Muscle layer of duodenum (tissue), 2 donors: ENCODE measurements around the gene RRAD.

Experiments
- H3K27ac ChIP-seq: one replicate; pipeline ENCODE4 v1.7.0; 2013; ENCODE audit warnings: mild to moderate bottlenecking, low read length
- H3K27me3 ChIP-seq: one replicate; pipeline ENCODE4 v1.7.0; 2013; ENCODE audit warnings: low read depth, mild to moderate bottlenecking, control low read depth, low read length
- H3K36me3 ChIP-seq, 2 donors: one replicate each; pipeline ENCODE4 v1.7.0; 2013; ENCODE audit warnings: low read length in 2 of 2, control low read depth in 1 of 2, mild to moderate bottlenecking in 1 of 2; ENCODE audit not compliant: insufficient read depth in 2 of 2, control insufficient read depth in 1 of 2
- H3K4me1 ChIP-seq, 2 donors: one replicate each; pipeline ENCODE4 v1.7.0; 2013; ENCODE audit warnings: low read length in 2 of 2, mild to moderate bottlenecking in 2 of 2, control low read depth in 1 of 2, moderate library complexity in 1 of 2; ENCODE audit not compliant: insufficient read depth in 2 of 2, control insufficient read depth in 1 of 2
- H3K4me3 ChIP-seq, 2 donors: one replicate each; pipeline ENCODE4 v1.7.0; 2013; ENCODE audit warnings: low read length in 2 of 2, low read depth in 1 of 2, mild to moderate bottlenecking in 1 of 2
- H3K9me3 ChIP-seq, 2 donors: one replicate each; pipeline ENCODE4 v1.7.0; 2013; ENCODE audit warnings: low read length in 2 of 2, control low read depth in 1 of 2, mild to moderate bottlenecking in 1 of 2; ENCODE audit not compliant: control insufficient read depth in 1 of 2
- donor health status: healthy.

The RRAD gene

GRCh38 chr16:66895689-66895979 is 29.7 kb downstream of the RRAD start:
- Histone ChIP-seq H3K27me3 (no peaks in the 10 kb centered on the region), H3K4me3 (no peak overlapping the region), H3K27ac (peak overlapping the region; percentile 14), H3K4me1 (peaks cover 12 to 23% of the 10 kb centered on the region in 2 donors), H3K36me3 (peaks cover 0 to 3% of the 10 kb centered on the region in 2 donors), H3K9me3 (no peaks in the 10 kb centered on the region)

GRCh38 chr16:66894948-66895688 is 30.2 kb downstream of the RRAD start:
- Histone ChIP-seq H3K4me1 (peaks cover 9 to 19% of the 10 kb centered on the region in 2 donors), H3K27me3 (no peaks in the 10 kb centered on the region), H3K4me3 (no peak overlapping the region), H3K27ac (no peak overlapping the region), H3K9me3 (no peaks in the 10 kb centered on the region), H3K36me3 (peaks cover 0 to 3% of the 10 kb centered on the region in 2 donors)

GRCh38 chr16:66894055-66894454 is 31.3 kb downstream of the RRAD start:
- Histone ChIP-seq H3K36me3 (peaks cover 0 to 3% of the 10 kb centered on the region in 2 donors), H3K4me1 (peaks cover 0 to 8% of the 10 kb centered on the region in 2 donors), H3K27me3 (no peaks in the 10 kb centered on the region), H3K27ac (no peak overlapping the region), H3K4me3 (no peak overlapping the region), H3K9me3 (no peaks in the 10 kb centered on the region)

- Histone ChIP-seq H3K4me3 (no peak overlapping the region), H3K36me3 (peaks cover 0 to 3% of the 10 kb centered on the region in 2 donors), H3K9me3 (no peaks in the 10 kb centered on the region), H3K4me1 (no peaks in the 10 kb centered on the region), H3K27ac (no peak overlapping the region), H3K27me3 (no peaks in the 10 kb centered on the region)
Observed at GRCh38 chr16:66891797-66892196, 33.5 kb downstream of the RRAD start.

GRCh38 chr16:66891360-66891759 is 34.0 kb downstream of the RRAD start:
- no peak overlapping the region for H3K27ac ChIP-seq
- no peaks in the 10 kb centered on the region for H3K4me1 ChIP-seq
- no peaks in the 10 kb centered on the region for H3K9me3 ChIP-seq
- no peak overlapping the region for H3K4me3 ChIP-seq
- H3K36me3 ChIP-seq: peaks cover 0 to 3% of the 10 kb centered on the region in 2 donors
- H3K27me3 ChIP-seq: no peaks in the 10 kb centered on the region

GRCh38 chr16:66890799-66891198 is 34.5 kb downstream of the RRAD start:
- Histone ChIP-seq H3K9me3 (no peaks in the 10 kb centered on the region), H3K27me3 (no peaks in the 10 kb centered on the region), H3K27ac (no peak overlapping the region), H3K36me3 (peaks cover 0 to 4% of the 10 kb centered on the region in 2 donors), H3K4me1 (no peaks in the 10 kb centered on the region), H3K4me3 (no peak overlapping the region)

GRCh38 chr16:66889622-66890021 is 35.7 kb downstream of the RRAD start:
- Histone ChIP-seq H3K27ac (no peak overlapping the region), H3K9me3 (no peaks in the 10 kb centered on the region), H3K4me1 (no peaks in the 10 kb centered on the region), H3K36me3 (peaks cover 0 to 16% of the 10 kb centered on the region in 2 donors), H3K4me3 (no peak overlapping the region), H3K27me3 (no peaks in the 10 kb centered on the region)

GRCh38 chr16:66888647-66889615 is 36.4 kb downstream of the RRAD start:
- Histone ChIP-seq H3K27ac (no peak overlapping the region), H3K4me3 (no peak overlapping the region)

GRCh38 chr16:66886914-66887313 is 38.4 kb downstream of the RRAD start:
- Histone ChIP-seq H3K4me1 (no peaks in the 10 kb centered on the region), H3K9me3 (no peaks in the 10 kb centered on the region), H3K36me3 (peaks cover 0 to 19% of the 10 kb centered on the region in 2 donors), H3K4me3 (no peak overlapping the region), H3K27me3 (no peaks in the 10 kb centered on the region), H3K27ac (no peak overlapping the region)

More at GRCh38 chr16:66888647-66889615, 36.4 kb downstream of the RRAD start:
- no peaks in the 10 kb centered on the region for H3K4me1 ChIP-seq
- H3K9me3 ChIP-seq: no peaks in the 10 kb centered on the region
- H3K36me3 ChIP-seq: peaks cover 0 to 19% of the 10 kb centered on the region in 2 donors
- no peaks in the 10 kb centered on the region for H3K27me3 ChIP-seq

GRCh38 chr16:66886321-66886720 is 39.0 kb downstream of the RRAD start:
- Histone ChIP-seq H3K4me3 (no peak overlapping the region), H3K27ac (no peak overlapping the region), H3K4me1 (no peaks in the 10 kb centered on the region), H3K9me3 (no peaks in the 10 kb centered on the region), H3K27me3 (no peaks in the 10 kb centered on the region), H3K36me3 (peaks cover 0 to 17% of the 10 kb centered on the region in 2 donors)

- peaks cover 0 to 4% of the 10 kb centered on the region in 2 donors for H3K4me1 ChIP-seq
- H3K4me3 ChIP-seq: no peak overlapping the region
- H3K27me3 ChIP-seq: no peaks in the 10 kb centered on the region
- no peak overlapping the region for H3K27ac ChIP-seq
- H3K36me3 ChIP-seq: peaks cover 0 to 16% of the 10 kb centered on the region in 2 donors
- H3K9me3 ChIP-seq: no peaks in the 10 kb centered on the region
Observed at GRCh38 chr16:66885491-66885890, 39.8 kb downstream of the RRAD start.
